HepG2 (cell line): ENCODE results near the gene JMJD8. TPM values are rescaled to one million over a fixed set of nuclear protein-coding genes. Genes with fewer than 3 reads are reported as not detected.

Source experiments
- ATF7-NPFF ChIP-seq: sonication (generic); formaldehyde crosslinking; IDR thresholded peaks from 2 replicates; pipeline ENCODE4 v1.8.1; 2023; ENCODE audit warnings: mild to moderate bottlenecking, low read depth, missing genetic modification reagents, moderate library complexity
- CBX5 ChIP-seq: sonication (generic); formaldehyde crosslinking; IDR thresholded peaks from 2 replicates; pipeline ENCODE4 v1.4.0; 2020; ENCODE audit warnings: missing genetic modification reagents, borderline replicate concordance
- GTF3A ChIP-seq: sonication (generic); formaldehyde crosslinking; conservative IDR thresholded peaks from 2 replicates; pipeline ENCODE4 v1.4.0; 2020; ENCODE audit warnings: mild to moderate bottlenecking, missing genetic modification reagents
- MAF1 ChIP-seq: sonication (generic); formaldehyde crosslinking; IDR thresholded peaks from 2 replicates; pipeline ENCODE4 v1.5.0; 2020; ENCODE audit warnings: missing genetic modification reagents, borderline replicate concordance
- ZNF484 ChIP-seq: sonication (generic); formaldehyde crosslinking; IDR thresholded peaks from 2 replicates; pipeline ENCODE4 v1.5.1; 2020; ENCODE audit warnings: mild to moderate bottlenecking, low read depth, missing genetic modification reagents, borderline replicate concordance
- polyA plus RNA-seq, 8 experiments: library from polyadenylated mRNA; depleted of rRNA in 3 of 8; stranded (reverse) in 7 of 8; unstranded in 1 of 8; fragments of >200 nt; fragmentation: Illumina TruSeq in 4 of 8; extraction: Trizol in 4 of 8; gene quantifications; 2 replicates each; pipeline versions ENCODE4 v1.2.1 to v1.2.3, GENCODE V29; 2011 to 2016; ENCODE audit warnings: low read depth in 4 of 8, missing spikeins in 1 of 8, mixed read lengths in 1 of 8; ENCODE audit not compliant: insufficient read depth in 1 of 8
- total RNA-seq, 5 experiments: library from RNA; depleted of rRNA; stranded (reverse); fragments of >200 nt; fragmentation: Illumina TruSeq; extraction: Trizol; gene quantifications; 2 replicates each; pipeline ENCODE4 v1.2.3, GENCODE V29; 2016; ENCODE audit warnings: low read depth in 1 of 5
- TF ChIP-seq, protein P1 (sequence below): IDR thresholded peaks from 2 replicates; pipeline ENCODE4 v1.6.1; 2016; ENCODE audit warnings: mild to moderate bottlenecking
- TF ChIP-seq, protein P2 (sequence below): sonication (generic); formaldehyde crosslinking; IDR thresholded peaks from 2 replicates; pipeline ENCODE4 v1.9.0; 2021; ENCODE audit warnings: missing genetic modification reagents, mild to moderate bottlenecking, borderline replicate concordance
- TF ChIP-seq, protein P3 (sequence below): sonication (generic); formaldehyde crosslinking; IDR thresholded peaks from 2 replicates; pipeline ENCODE4 v1.5.0; 2020; ENCODE audit warnings: mild to moderate bottlenecking, missing genetic modification reagents, borderline replicate concordance
- TF ChIP-seq, protein P4 (sequence below): sonication (generic); formaldehyde crosslinking; conservative IDR thresholded peaks from 2 replicates; pipeline ENCODE4 v1.5.0; 2020; ENCODE audit warnings: missing genetic modification reagents
- TF ChIP-seq, protein P5 (sequence below): sonication (generic); formaldehyde crosslinking; IDR thresholded peaks from 2 replicates; pipeline ENCODE4 v1.5.1; 2020; ENCODE audit warnings: missing genetic modification reagents, mild to moderate bottlenecking, borderline replicate concordance

JMJD8 gene
- total and polyA plus RNA-seq, 2 of the 13 experiments (the other 11 are each of a cell fraction or from before 2014, with no cell fraction given), result 2.6 to 11.8 TPM

DNA sequence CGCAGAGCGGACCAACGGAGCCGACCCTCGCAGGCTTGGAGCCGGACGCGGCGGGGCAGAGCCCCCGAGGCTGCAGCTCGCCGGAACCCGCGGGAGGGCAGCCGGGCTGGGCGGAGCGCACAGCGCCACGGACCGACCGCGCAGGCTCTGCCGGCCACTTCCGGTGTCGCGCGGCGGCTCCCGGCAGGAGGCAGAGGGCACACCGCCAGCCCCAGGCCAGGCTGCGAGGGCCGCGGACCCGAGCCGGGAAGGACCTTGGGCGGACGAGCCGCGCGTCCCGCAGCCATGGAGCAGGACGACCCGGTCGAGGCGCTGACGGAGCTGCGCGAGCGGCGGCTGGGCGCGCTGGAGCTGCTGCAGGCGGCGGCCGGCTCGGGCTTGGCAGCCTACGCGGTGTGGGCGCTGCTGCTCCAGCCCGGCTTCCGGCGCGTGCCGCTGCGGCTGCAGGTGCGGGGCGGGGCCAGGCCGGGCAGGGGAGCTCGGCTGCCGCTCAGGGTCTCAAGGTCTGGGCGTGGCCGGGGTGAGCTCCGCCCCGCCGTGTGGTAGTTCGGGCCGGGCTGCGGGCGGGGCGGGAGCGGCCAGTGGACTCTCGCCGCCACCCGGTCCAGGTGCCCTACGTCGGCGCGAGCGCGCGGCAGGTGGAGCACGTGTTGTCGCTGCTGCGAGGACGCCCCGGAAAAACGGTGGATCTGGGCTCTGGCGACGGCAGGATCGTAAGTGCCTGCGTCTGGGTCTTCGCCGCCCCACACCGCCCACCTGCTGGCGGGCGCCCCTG is 37.0 kb upstream of the JMJD8 start, which contains the start of gene ANTKMT (continued):
- TF ChIP-seq, protein P1, sequence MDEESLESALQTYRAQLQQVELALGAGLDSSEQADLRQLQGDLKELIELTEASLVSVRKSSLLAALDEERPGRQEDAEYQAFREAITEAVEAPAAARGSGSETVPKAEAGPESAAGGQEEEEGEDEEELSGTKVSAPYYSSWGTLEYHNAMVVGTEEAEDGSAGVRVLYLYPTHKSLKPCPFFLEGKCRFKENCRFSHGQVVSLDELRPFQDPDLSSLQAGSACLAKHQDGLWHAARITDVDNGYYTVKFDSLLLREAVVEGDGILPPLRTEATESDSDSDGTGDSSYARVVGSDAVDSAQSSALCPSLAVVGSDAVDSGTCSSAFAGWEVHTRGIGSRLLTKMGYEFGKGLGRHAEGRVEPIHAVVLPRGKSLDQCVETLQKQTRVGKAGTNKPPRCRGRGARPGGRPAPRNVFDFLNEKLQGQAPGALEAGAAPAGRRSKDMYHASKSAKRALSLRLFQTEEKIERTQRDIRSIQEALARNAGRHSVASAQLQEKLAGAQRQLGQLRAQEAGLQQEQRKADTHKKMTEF, result no peak
- TF ChIP-seq, protein P2, sequence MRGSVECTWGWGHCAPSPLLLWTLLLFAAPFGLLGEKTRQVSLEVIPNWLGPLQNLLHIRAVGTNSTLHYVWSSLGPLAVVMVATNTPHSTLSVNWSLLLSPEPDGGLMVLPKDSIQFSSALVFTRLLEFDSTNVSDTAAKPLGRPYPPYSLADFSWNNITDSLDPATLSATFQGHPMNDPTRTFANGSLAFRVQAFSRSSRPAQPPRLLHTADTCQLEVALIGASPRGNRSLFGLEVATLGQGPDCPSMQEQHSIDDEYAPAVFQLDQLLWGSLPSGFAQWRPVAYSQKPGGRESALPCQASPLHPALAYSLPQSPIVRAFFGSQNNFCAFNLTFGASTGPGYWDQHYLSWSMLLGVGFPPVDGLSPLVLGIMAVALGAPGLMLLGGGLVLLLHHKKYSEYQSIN (CRISPR knock-in tag), result no peak
- TF ChIP-seq ZNF484 (CRISPR knock-in tag), result no peak
- peak; percentile 65; the same call in 1 of the 2 replicates for TF ChIP-seq ATF7-NPFF (CRISPR knock-in tag)
- TF ChIP-seq, protein P3, sequence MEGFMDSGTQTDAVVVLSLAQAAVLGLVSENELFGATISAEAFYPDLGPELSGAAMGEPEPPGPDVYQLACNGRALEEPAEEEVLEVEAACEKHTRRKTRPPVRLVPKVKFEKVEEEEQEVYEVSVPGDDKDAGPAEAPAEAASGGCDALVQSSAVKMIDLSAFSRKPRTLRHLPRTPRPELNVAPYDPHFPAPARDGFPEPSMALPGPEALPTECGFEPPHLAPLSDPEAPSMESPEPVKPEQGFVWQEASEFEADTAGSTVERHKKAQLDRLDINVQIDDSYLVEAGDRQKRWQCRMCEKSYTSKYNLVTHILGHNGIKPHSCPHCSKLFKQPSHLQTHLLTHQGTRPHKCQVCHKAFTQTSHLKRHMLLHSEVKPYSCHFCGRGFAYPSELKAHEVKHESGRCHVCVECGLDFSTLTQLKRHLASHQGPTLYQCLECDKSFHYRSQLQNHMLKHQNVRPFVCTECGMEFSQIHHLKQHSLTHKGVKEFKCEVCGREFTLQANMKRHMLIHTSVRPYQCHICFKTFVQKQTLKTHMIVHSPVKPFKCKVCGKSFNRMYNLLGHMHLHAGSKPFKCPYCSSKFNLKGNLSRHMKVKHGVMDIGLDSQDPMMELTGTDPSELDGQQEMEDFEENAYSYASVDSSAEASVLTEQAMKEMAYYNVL (CRISPR knock-in tag), result 0 out of 2 replicates have a peak, but pooled peaks have one; percentile 18
- TF ChIP-seq, protein P4, sequence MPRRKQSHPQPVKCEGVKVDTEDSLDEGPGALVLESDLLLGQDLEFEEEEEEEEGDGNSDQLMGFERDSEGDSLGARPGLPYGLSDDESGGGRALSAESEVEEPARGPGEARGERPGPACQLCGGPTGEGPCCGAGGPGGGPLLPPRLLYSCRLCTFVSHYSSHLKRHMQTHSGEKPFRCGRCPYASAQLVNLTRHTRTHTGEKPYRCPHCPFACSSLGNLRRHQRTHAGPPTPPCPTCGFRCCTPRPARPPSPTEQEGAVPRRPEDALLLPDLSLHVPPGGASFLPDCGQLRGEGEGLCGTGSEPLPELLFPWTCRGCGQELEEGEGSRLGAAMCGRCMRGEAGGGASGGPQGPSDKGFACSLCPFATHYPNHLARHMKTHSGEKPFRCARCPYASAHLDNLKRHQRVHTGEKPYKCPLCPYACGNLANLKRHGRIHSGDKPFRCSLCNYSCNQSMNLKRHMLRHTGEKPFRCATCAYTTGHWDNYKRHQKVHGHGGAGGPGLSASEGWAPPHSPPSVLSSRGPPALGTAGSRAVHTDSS (CRISPR knock-in tag), result no peak
- TF ChIP-seq CBX5 (CRISPR knock-in tag), result no peak
- TF ChIP-seq, protein P5, sequence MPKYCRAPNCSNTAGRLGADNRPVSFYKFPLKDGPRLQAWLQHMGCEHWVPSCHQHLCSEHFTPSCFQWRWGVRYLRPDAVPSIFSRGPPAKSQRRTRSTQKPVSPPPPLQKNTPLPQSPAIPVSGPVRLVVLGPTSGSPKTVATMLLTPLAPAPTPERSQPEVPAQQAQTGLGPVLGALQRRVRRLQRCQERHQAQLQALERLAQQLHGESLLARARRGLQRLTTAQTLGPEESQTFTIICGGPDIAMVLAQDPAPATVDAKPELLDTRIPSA, result peak; percentile 78; the same call in 1 of the 2 replicates
- no peak for TF ChIP-seq MAF1 (CRISPR knock-in tag)
- no peak for TF ChIP-seq GTF3A (CRISPR knock-in tag)
